Esophagus (tissue), 2 donors: Measurements from ENCODE around the gene HOXA5. TPM values are rescaled to one million over a fixed set of nuclear protein-coding genes. Genes with fewer than 3 reads are reported as not detected.

Experiments used
- H3K27ac ChIP-seq, 2 donors: one replicate each; pipeline ENCODE4 v1.5.1; 2013; ENCODE audit warnings: low read depth in 2 of 2, mild to moderate bottlenecking in 2 of 2, inconsistent platforms in 1 of 2, low read length in 1 of 2, moderate library complexity in 1 of 2
- H3K27me3 ChIP-seq, 2 donors: one replicate each; pipeline ENCODE4 v1.6.1; 2013; ENCODE audit warnings: low read length in 2 of 2, control low read depth in 1 of 2, mild to moderate bottlenecking in 1 of 2; ENCODE audit not compliant: insufficient read depth in 2 of 2, control insufficient read depth in 1 of 2
- H3K36me3 ChIP-seq, 2 donors: one replicate each; pipeline ENCODE4 v1.6.1; 2013; ENCODE audit warnings: low read length in 1 of 2; ENCODE audit not compliant: control insufficient read depth in 2 of 2, insufficient read depth in 2 of 2
- H3K4me1 ChIP-seq, 2 donors: one replicate each; pipeline ENCODE4 v1.6.1; 2013; ENCODE audit warnings: low read length in 1 of 2; ENCODE audit not compliant: control insufficient read depth in 2 of 2, insufficient read depth in 2 of 2
- H3K4me3 ChIP-seq, 2 donors: one replicate each; pipeline ENCODE4 v1.5.1; 2013; ENCODE audit warnings: low read length in 2 of 2, mild to moderate bottlenecking in 2 of 2, low read depth in 1 of 2, moderate library complexity in 1 of 2
- H3K9me3 ChIP-seq, 2 donors: one replicate each; pipeline ENCODE4 v1.6.1; 2013; ENCODE audit warnings: mild to moderate bottlenecking in 2 of 2, low read depth in 1 of 2, low read length in 1 of 2, moderate library complexity in 1 of 2; ENCODE audit not compliant: control insufficient read depth in 2 of 2, insufficient read depth in 1 of 2
- WGBS, 2 donors: extraction: QIAGEN DNeasy Blood & Tissue Kit; methylation state at CpG; one replicate each; pipeline ENCODE4 v1.1.7; 2013; 5-methylcytosine and 5-hydroxymethylcytosine counted together
- polyA plus RNA-seq, 2 donors: library from polyadenylated mRNA; stranded (reverse); fragments of 200-250 nt; gene quantifications; one replicate each; pipeline ENCODE4 v1.2.3, GENCODE V29; 2013
- donor health status: healthy with polysubstance abuse.
- donor health status: Bipolar disorder and iron deficiency.

Gene HOXA5
- polyA plus RNA-seq, 2 donors = 1.7 to 3.5 TPM

DNA sequence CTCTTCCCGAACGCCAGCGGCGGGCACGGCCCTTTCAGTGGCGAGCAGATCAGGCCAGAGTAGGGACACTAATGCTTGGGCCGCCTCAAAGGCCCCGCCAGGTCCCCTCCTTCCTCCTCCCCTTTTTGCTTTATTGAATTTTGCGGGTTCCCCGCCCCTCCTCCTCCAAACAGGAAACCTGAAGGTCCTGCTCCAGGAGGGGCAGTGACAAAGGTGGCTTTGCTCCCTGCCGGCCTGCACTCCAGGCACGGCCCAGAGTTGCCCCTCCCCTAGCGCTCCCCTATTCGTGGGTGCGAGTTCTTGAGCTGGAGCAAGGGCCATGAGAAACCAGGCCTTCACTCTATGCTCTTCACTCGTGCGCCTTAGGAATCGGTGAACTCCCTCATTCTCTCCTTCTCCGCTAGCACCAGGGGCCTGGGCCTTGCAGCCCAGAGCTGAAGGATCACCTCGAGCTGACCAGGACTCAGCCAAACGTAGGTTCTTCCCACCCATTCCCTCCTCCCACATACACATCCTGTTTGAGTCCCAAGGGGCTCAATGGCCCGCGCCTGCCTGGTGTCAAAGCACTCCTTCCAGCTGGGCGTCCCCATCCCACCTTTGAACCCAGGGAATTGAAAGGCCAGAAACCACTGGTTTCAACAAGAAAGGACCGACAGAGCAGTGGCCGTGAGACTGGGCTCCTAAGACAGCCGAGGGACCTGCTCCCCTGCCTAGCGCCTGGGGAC, 4.7 kb upstream of the HOXA5 start:
- no peaks in the 10 kb centered on the region for H3K9me3 ChIP-seq
- H3K4me1 ChIP-seq = peaks cover 0 to 15% of the 10 kb centered on the region in 2 donors
- peaks cover 0 to 10% of the 10 kb centered on the region in 2 donors for H3K27me3 ChIP-seq
- peak overlapping the region; percentile 24 to 48 for H3K4me3 ChIP-seq
- no peaks in the 10 kb centered on the region for H3K36me3 ChIP-seq
- H3K27ac ChIP-seq = peak overlapping the region in 1 of 2 donors; percentile 12
- WGBS, 2 donors = 25 to 46% methylated on average over 28 of the region's 28 CpGs

DNA sequence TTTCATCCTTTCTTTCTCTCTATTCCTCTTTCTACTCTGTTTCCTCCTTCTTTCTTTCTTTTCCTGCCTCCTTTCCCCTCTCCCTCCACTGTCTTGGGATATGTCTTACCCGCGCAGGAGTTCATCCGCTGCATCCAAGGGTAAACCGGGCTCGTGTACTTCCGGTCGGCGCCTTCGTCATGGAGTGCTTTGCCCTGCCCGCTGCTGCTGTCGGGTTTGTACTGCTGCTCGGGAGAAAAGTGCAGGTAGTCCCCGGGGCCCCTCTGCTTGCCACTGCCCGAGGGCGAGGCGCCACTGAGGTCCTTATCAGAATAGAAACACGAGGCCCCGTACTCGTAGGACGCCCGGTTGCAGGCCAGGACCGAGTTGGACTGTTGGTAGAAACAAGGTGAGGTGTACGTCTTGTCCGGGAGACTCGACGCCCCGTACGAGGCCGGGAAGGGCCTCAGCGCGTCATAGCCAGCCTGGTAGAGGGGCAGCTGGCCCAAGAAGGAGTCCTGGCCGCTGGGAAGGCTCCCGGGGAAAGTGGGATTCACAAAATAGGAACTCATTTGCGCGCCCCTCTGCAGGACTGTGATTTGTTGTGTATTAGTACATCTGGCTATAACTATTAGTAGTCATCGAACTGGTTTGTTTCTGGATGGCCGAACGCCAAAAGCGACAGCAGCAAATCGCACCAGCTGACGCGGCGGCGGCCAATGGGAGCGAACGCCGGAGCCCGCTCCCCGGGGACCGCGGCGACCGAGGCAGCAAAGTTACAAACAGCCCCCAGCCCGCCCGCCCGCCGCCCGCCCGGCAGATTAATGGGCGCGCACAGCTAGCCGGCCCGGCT, 3.9 kb upstream of the HOXA5 start, which contains the start of gene HOXA6:
Gene HOXA6, minus strand, starts transcription at position 576 of the 832 bp plus-strand sequence. Its CDS starts 25 bp downstream, at position 551.
- no peaks in the 10 kb centered on the region for H3K36me3 ChIP-seq
- H3K9me3 ChIP-seq = no peaks in the 10 kb centered on the region
- H3K27me3 ChIP-seq = peaks cover 0 to 4% of the 10 kb centered on the region in 2 donors
- H3K4me1 ChIP-seq = peaks cover 0 to 15% of the 10 kb centered on the region in 2 donors
- 27 to 34% methylated on average over 51 to 63 of the region's 63 CpGs for WGBS, 2 donors
- H3K4me3 ChIP-seq = peak within 1 kb of the TSS; percentile 36 to 48
- H3K27ac ChIP-seq = peak within 1 kb of the TSS; percentile 12 to 39

DNA sequence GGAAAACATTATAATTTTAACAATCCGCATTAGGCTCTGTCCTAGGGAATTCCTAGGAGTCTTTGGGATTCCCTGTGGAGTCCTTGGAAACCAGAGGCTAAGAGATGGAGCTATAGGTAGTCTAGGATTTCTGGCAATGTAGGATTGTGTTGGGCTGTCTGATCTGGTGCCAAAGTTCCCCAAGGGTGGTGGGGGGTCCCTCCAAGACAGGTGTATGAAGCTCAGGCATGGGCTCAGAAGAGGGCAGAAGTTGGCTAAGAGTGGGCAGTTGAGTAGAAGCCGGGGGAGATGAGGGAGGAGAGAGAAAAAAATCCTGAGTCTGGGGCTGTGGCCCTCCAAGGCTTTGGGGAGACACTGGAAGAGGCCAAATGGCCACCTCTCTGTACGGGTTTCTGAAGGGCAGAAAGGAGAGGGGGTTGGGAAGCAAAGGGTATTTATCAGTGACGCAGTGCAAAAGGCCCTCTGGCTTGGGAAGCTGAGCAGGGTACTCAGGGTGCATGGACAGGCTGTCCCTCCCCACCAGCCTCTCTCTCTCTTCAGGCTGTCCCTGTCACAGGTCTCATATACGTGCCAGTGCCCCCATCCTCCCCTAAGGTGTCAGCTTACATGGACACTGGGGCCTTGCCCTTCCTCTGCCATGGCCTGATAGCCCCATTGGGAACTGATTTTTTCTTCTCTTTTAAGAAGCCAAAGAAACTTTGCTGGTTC, 3.2 kb upstream of the HOXA5 start:
- peaks cover 0 to 2% of the 10 kb centered on the region in 2 donors for H3K27me3 ChIP-seq

DNA sequence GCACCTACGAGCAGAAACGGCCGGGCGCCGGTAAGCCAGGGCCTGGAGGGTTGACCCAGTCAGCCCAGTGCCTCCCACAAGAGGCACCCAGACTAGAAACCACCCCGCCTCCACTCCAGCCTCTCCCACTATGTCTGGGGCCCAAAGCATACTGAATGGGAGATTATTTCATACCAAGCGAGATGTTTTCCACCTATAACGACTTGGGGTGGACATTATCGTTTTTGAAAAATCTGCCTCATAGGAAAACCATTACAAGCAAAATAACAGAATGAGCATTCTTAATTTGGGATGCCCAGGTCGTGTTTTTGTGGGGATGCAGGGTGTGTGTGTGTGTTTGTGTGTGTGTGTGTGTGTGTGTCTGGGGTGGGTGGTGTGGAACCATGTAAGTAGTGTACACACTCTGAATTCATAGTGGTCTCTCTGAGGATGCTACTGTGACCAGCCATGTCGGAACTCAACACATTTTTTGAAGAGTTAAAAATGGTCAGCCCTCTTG, 2.5 kb upstream of the HOXA5 start:
- Histone ChIP-seq H3K27me3 (peaks cover 0 to 2% of the 10 kb centered on the region in 2 donors), H3K9me3 (no peaks in the 10 kb centered on the region), H3K27ac (no peak overlapping the region), H3K4me1 (peaks cover 3 to 9% of the 10 kb centered on the region in 2 donors), H3K4me3 (no peak overlapping the region), H3K36me3 (no peaks in the 10 kb centered on the region)
- WGBS, 2 donors = 87 to 89% methylated on average over 11 of the region's 11 CpGs

More for the DNA sequence above, 3.2 kb upstream of the HOXA5 start:
- WGBS, 2 donors = 63 to 86% methylated on average over 5 of the region's 5 CpGs
- Histone ChIP-seq H3K9me3 (no peaks in the 10 kb centered on the region), H3K36me3 (no peaks in the 10 kb centered on the region), H3K4me3 (no peak overlapping the region), H3K27ac (no peak overlapping the region), H3K4me1 (peaks cover 2 to 12% of the 10 kb centered on the region in 2 donors)

DNA sequence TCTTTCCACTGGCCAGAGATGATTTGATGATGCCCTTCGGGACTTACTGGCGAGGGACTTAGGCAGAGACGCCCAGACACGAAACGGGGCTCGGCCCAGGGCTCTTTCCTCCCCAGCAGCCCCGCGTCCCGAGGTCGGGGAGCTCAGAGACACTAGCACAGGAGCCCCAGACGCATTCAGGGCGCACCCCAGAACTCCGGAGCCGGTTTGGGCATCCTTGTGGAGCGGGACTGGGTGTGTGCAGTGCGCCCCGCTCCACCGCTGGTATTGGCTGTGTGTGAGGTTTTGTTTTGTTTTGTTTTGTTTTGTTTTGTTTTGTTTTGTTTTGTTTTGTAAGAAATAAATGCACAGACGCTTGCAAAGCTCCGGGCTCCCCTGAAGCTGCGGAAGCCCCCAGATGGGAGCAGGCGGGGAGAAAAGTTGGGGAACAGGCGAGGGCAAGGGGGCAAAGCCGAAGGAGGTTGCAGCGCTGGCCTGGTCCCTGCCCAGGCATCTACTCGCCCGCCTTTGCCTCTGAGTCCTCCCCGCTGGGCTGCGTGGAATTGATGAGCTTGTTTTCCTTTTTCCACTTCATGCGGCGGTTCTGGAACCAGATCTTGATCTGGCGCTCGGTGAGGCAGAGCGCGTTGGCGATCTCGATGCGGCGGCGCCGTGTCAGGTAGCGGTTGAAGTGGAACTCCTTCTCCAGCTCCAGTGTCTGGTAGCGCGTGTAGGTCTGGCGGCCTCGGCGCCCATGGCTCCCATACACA, 1.9 kb upstream of the HOXA5 start:
- Histone ChIP-seq H3K27me3 (peaks cover 0 to 2% of the 10 kb centered on the region in 2 donors), H3K4me3 (no peak overlapping the region), H3K9me3 (no peaks in the 10 kb centered on the region), H3K4me1 (peaks cover 3 to 6% of the 10 kb centered on the region in 2 donors), H3K27ac (no peak overlapping the region), H3K36me3 (no peaks in the 10 kb centered on the region)
- 64 to 83% methylated on average over 47 of the region's 47 CpGs for WGBS, 2 donors

DNA sequence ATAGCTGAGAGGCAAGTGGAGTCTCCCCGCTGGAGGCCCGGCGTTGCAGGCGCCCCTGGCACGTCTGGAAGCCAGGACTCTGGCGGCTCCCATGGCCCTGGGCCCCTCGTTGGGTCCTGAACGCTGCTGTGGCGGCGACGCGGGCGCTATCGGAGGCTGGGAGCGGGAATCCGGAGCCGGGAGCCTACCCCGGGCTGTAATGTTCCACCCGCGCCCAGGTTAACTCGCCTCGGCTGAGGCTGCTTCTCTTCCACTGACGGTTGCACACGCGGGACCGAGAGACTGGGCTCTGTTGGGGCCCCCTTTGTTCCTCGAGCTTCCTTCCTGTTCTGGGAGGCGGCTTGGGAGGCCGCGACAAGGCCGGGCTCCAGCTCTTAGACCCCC, 1.3 kb upstream of the HOXA5 start:
- Histone ChIP-seq H3K9me3 (no peaks in the 10 kb centered on the region), H3K27ac (no peak overlapping the region), H3K27me3 (peaks cover 0 to 2% of the 10 kb centered on the region in 2 donors), H3K4me3 (peak overlapping the region in 1 of 2 donors; percentile 76), H3K4me1 (peaks cover 3 to 6% of the 10 kb centered on the region in 2 donors), H3K36me3 (no peaks in the 10 kb centered on the region)
- whole genome bisulfite sequencing, 2 donors = 49 to 61% methylated on average over 31 of the region's 31 CpGs

DNA sequence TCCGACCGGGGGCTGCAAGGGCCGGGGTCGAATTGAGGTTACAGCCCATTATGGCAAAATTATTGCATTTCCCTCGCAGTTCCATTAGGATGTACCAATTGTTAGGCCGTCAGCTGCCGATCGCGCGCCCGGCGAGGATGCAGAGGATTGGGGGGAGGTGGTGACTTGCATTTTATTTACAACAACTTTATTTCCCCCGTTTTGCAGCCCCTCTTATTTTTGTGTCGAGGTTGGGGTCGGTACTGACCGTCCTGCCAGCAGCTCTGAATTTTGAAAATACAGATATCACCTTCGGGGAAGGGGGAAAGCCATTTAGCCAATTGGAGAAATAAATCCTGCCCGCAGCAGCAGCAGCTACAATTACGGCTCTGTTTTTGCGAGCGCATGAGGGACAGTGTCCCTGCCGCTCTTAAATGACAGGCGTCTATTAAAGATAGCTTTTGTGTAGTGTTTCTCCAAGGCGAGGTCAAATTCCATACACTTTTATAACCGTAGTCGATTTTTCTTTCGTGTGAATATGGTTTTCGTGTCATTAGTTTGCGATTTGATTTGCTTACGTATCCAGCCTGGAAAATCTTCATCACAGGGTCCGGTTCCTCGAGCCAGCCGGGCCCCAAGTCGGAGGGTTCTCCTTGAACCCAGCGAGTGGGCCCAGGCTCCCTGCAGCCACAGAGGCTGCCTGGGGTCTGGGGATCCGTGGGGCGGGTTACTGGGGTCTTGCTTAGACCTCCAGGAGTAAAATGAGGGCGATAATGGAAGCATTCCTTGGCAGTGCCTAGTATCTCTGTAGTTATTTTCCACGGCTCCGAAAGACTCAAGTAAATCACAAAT, 684 bp upstream of the HOXA5 start:
- peak overlapping the region in 1 of 2 donors; percentile 19 for H3K27ac ChIP-seq
- peak overlapping the region; percentile 22 to 76 for H3K4me3 ChIP-seq
- peaks cover 3 to 6% of the 10 kb centered on the region in 2 donors for H3K4me1 ChIP-seq
- no peaks in the 10 kb centered on the region for H3K9me3 ChIP-seq
- peaks cover 0 to 2% of the 10 kb centered on the region in 2 donors for H3K27me3 ChIP-seq
- no peaks in the 10 kb centered on the region for H3K36me3 ChIP-seq
- 33 to 42% methylated on average over 40 of the region's 40 CpGs for WGBS, 2 donors

DNA sequence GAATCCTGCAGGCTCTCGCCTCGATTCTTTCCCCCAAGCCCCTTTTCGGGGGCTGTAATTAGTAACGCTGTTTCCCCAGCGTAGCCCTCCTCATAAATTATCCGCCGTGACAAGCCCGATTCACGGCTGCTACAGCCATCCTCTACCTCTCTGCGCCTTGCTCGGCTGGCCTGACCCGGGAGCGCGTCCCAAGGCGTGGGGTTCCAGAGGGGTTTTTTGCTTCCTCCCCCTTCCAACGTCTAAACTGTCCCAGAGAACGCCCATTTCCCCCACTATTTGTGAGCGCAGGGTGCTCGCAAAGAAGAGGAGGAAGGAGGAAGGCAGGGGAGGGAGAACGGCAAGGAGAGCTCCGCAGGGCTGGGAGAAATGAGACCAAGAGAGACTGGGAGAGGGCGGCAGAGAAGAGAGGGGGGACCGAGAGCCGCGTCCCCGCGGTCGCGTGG, 880 bp downstream of the HOXA5 start:
- peaks cover 0 to 2% of the 10 kb centered on the region in 2 donors for H3K27me3 ChIP-seq
- peaks cover 0 to 3% of the 10 kb centered on the region in 2 donors for H3K4me1 ChIP-seq
- WGBS, 2 donors = 13 to 26% methylated on average over 22 to 29 of the region's 29 CpGs
- peak overlapping the region; percentile 76 to 82 for H3K4me3 ChIP-seq
- no peaks in the 10 kb centered on the region for H3K9me3 ChIP-seq
- peak overlapping the region; percentile 94 to 95 for H3K27ac ChIP-seq
- no peaks in the 10 kb centered on the region for H3K36me3 ChIP-seq
